Measurements from ENCODE around the gene MRPL20. TPM values are rescaled to one million over a fixed set of nuclear protein-coding genes. Genes with fewer than 3 reads are reported as not detected.

Gene MRPL20
- polyA plus RNA-seq, 3 donors = 84.3 to 186 (median 156) TPM

DNA sequence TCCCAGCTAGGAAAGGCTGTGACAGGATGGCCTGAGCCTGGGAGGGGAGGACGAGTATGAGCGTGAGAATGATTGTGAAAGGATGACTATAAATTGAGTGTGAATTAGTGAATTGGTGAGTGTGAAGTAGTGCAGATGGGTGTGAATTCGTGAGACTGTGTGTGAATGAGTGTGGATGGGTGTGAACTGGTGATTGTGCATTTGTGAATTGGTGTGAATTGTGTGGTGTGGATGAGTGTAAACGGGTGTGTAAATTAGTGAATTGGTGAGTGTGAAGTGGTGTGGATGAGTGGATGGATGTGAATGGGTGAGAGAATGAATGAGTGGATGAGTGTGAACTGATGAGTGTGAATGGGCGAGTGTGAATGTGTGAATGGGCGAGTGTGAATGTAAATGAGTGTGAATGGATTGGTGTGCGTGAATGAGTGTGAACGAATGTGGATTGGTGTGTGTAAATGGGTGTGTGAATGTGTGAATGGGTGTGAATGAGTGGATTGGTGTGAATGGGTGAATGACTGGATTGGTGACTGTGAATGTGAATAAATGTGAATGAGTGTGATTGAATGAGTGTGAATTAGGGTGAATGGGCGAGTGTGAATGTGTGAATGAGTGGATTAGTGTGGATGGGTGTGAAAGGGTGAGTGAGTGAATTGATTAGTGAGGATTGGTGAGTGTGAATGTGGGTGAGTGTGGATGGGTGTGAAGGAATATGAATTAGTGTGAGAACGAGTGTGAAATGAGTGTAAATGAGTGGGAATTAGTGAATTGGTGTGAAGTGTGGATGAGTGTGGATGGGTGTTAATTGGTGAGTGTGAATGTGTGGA, 41.0 kb downstream of the MRPL20 start:
- H3K4me3 ChIP-seq (replicated peaks in 1 of 3; ENCODE audit: low read depth in 2 of 3, low read length in 3 of 3) = no peak overlapping the region
- H3K36me3 Mint-ChIP-seq = no peaks in the 10 kb centered on the region

DNA sequence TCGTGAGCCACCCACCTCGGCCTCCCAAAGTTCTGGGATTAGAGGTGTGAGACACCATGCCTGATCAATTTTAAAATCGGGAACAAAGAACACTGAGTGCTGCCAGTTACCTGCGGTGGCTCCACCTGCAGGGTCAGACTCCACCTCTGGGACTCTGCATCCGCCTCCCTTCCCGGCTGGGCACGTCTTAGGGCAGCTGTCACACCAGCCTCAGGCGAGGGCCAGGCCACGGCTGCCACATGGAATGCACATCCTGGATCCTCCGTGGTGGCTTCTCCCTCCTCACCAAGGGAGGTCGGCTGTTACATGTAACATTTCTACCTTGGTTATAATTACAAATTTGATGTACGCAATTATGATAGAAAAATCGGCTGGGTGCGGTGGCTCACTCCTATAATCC, 42.8 kb downstream of the MRPL20 start:
- Mint-ChIP-seq H3K4me3 (no peak overlapping the region), H3K9me3 (peaks cover 0 to 5% (median 2%) of the 10 kb centered on the region in 7 donors), H3K27me3 (ENCODE audit: low read depth in 3 of 3) (peaks cover 37 to 53% (median 45%) of the 10 kb centered on the region in 3 donors), H3K4me1 (peaks cover 2% of the 10 kb centered on the region), H3K27ac (no peak overlapping the region), H3K36me3 (no peaks in the 10 kb centered on the region)
- H3K4me2 ChIP-seq (replicated peaks; ENCODE audit: extremely low read depth, low read length, poor library complexity, severe bottlenecking) = no peak overlapping the region
- 86% methylated on average over 7 of the region's 14 CpGs for WGBS (ENCODE audit: insufficient coverage)
- no peaks in the 10 kb centered on the region for H3K36me3 ChIP-seq (replicated peaks in 1 of 2; ENCODE audit: control insufficient read depth in 1 of 2, insufficient read depth in 2 of 2, low read length in 2 of 2)
- no peak overlapping the region for H2AFZ ChIP-seq (ENCODE audit: insufficient read depth, low read depth, low read length, poor library complexity, severe bottlenecking)
- peaks cover 0 to 28% of the 10 kb centered on the region in 2 donors for H3K27me3 ChIP-seq (ENCODE audit: control insufficient read depth in 2 of 2, insufficient read depth in 2 of 2, low read length in 2 of 2)
- intact Hi-C loops (cut with micrococcal nuclease) = no loop called here
- H3K4me3 ChIP-seq (replicated peaks in 1 of 3; ENCODE audit: low read depth in 2 of 3, low read length in 3 of 3) = no peak overlapping the region
- H3K27ac ChIP-seq (ENCODE audit: low read depth in 1 of 2, low read length in 2 of 2) = no peak overlapping the region
- TF ChIP-seq, protein P1, sequence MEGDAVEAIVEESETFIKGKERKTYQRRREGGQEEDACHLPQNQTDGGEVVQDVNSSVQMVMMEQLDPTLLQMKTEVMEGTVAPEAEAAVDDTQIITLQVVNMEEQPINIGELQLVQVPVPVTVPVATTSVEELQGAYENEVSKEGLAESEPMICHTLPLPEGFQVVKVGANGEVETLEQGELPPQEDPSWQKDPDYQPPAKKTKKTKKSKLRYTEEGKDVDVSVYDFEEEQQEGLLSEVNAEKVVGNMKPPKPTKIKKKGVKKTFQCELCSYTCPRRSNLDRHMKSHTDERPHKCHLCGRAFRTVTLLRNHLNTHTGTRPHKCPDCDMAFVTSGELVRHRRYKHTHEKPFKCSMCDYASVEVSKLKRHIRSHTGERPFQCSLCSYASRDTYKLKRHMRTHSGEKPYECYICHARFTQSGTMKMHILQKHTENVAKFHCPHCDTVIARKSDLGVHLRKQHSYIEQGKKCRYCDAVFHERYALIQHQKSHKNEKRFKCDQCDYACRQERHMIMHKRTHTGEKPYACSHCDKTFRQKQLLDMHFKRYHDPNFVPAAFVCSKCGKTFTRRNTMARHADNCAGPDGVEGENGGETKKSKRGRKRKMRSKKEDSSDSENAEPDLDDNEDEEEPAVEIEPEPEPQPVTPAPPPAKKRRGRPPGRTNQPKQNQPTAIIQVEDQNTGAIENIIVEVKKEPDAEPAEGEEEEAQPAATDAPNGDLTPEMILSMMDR (IDR thresholded peaks at IDR 0.05) = no peak
- no peaks in the 10 kb centered on the region for H3K79me2 ChIP-seq (ENCODE audit: insufficient read depth, low read length)
- no peak for DNase-seq
- H3K4me1 ChIP-seq (ENCODE audit: control insufficient read depth in 1 of 2, insufficient read depth in 2 of 2, low read length in 2 of 2) = no peaks in the 10 kb centered on the region
- no peaks in the 10 kb centered on the region for H4K20me1 ChIP-seq (ENCODE audit: insufficient read depth, low read length)
- no peak overlapping the region for H3K9ac ChIP-seq (ENCODE audit: insufficient read depth, low read length, poor library complexity, severe bottlenecking)
- peaks cover 0 to 17% of the 10 kb centered on the region in 2 donors for H3K9me3 ChIP-seq (replicated peaks in 1 of 2; ENCODE audit: control insufficient read depth in 1 of 2, insufficient read depth in 1 of 2, low read length in 2 of 2)

More for the DNA sequence above, 41.0 kb downstream of the MRPL20 start:
- Histone ChIP-seq H3K4me1 (ENCODE audit: control insufficient read depth in 1 of 2, insufficient read depth in 2 of 2, low read length in 2 of 2) (peaks cover 7 to 8% of the 10 kb centered on the region in 2 donors), H3K27me3 (ENCODE audit: control insufficient read depth in 2 of 2, insufficient read depth in 2 of 2, low read length in 2 of 2) (peaks cover 0 to 11% of the 10 kb centered on the region in 2 donors), H3K4me2 (replicated peaks; ENCODE audit: extremely low read depth, low read length, poor library complexity, severe bottlenecking) (no peak overlapping the region), H3K36me3 (replicated peaks in 1 of 2; ENCODE audit: control insufficient read depth in 1 of 2, insufficient read depth in 2 of 2, low read length in 2 of 2) (no peaks in the 10 kb centered on the region), H3K79me2 (ENCODE audit: insufficient read depth, low read length) (no peaks in the 10 kb centered on the region), H3K9ac (ENCODE audit: insufficient read depth, low read length, poor library complexity, severe bottlenecking) (no peak overlapping the region), H3K9me3 (replicated peaks in 1 of 2; ENCODE audit: control insufficient read depth in 1 of 2, insufficient read depth in 1 of 2, low read length in 2 of 2) (peaks cover 0 to 17% of the 10 kb centered on the region in 2 donors), H4K20me1 (ENCODE audit: insufficient read depth, low read length) (no peaks in the 10 kb centered on the region), H2AFZ (ENCODE audit: insufficient read depth, low read depth, low read length, poor library complexity, severe bottlenecking) (no peak overlapping the region), H3K27ac (ENCODE audit: low read depth in 1 of 2, low read length in 2 of 2) (no peak overlapping the region)
- no peak overlapping the region for H3K27ac Mint-ChIP-seq
- 78% methylated on average over 10 of the region's 10 CpGs for WGBS (ENCODE audit: insufficient coverage)
- H3K9me3 Mint-ChIP-seq = peaks cover 0 to 3% (median under 1%) of the 10 kb centered on the region in 7 donors
- H3K27me3 Mint-ChIP-seq (ENCODE audit: low read depth in 3 of 3) = peaks cover 26 to 41% (median 39%) of the 10 kb centered on the region in 3 donors
- intact Hi-C loops (cut with micrococcal nuclease) = no loop called here
- peaks cover 13% of the 10 kb centered on the region for H3K4me1 Mint-ChIP-seq
- TF ChIP-seq, protein P1 (IDR thresholded peaks at IDR 0.05) = no peak
- no peak overlapping the region for H3K4me3 Mint-ChIP-seq
- DNase-seq = no peak

Data from CD14-positive monocyte (primary cell).